ENCODE data around the gene SYNGR2.

The SYNGR2 gene

DNA sequence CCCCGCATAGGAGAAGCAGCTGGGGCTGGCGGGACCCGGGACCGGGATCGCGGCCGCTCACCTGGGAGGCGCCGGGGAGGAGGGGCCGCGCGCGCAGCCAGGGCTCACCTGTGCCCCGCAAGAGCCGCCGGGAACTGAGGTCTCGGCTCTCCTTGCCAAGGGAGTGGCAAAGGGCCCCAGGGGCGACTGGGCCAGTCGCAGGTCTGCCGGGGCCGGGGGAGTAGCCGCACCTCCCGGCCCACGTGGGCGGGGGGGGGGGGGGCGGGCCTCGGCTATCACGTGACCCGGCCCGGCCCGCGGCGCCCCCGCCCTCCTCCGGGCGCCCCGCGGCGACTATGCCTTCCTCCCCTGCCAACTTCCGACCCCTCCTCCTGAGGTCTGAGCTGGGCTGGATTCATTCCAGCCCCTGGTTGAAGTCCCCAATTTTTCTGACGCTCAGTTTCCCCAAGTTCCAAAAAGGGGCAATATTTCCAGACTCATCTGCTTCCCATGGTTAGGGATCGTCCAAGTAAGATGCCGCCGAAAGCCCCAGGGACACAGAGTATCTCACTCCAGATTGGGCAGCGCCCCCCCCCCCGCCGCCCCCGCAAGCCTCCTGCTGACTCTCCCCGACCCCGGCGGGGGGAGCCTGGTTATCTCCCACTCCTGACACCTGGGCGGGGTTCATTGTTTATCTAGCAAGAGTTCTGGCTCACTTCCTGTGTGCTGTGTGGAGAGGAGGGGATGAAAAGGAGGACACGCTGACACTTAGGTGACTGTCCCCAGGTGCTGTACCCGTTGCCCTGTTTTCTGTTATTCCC is 39.6 kb upstream of the SYNGR2 start, which contains the start of gene TMC6:
Gene TMC6, minus strand, starts transcription at position 205 of the 800 bp plus-strand sequence. CDS start 1,923 bp downstream, outside the sequence.
- peak; percentile 85 for DNase-seq (ENCODE audit: low read depth)
- TF ChIP-seq MAX (IDR thresholded peaks at IDR 0.05; ENCODE audit: low read depth, low read length): peak; percentile 74; the same call in 1 of the 2 replicates
- TF ChIP-seq MYC (IDR thresholded peaks at IDR 0.05; ENCODE audit: low read depth, low read length): peak; percentile 43; the same call in 1 of the 2 replicates
- TF ChIP-seq, protein P1, sequence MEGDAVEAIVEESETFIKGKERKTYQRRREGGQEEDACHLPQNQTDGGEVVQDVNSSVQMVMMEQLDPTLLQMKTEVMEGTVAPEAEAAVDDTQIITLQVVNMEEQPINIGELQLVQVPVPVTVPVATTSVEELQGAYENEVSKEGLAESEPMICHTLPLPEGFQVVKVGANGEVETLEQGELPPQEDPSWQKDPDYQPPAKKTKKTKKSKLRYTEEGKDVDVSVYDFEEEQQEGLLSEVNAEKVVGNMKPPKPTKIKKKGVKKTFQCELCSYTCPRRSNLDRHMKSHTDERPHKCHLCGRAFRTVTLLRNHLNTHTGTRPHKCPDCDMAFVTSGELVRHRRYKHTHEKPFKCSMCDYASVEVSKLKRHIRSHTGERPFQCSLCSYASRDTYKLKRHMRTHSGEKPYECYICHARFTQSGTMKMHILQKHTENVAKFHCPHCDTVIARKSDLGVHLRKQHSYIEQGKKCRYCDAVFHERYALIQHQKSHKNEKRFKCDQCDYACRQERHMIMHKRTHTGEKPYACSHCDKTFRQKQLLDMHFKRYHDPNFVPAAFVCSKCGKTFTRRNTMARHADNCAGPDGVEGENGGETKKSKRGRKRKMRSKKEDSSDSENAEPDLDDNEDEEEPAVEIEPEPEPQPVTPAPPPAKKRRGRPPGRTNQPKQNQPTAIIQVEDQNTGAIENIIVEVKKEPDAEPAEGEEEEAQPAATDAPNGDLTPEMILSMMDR (IDR thresholded peaks at IDR 0.05; ENCODE audit: low read depth, low read length): no peak
- H3K4me3 ChIP-seq (ENCODE audit: low read depth, low read length): peak within 1 kb of the TSS; percentile 70

DNA sequence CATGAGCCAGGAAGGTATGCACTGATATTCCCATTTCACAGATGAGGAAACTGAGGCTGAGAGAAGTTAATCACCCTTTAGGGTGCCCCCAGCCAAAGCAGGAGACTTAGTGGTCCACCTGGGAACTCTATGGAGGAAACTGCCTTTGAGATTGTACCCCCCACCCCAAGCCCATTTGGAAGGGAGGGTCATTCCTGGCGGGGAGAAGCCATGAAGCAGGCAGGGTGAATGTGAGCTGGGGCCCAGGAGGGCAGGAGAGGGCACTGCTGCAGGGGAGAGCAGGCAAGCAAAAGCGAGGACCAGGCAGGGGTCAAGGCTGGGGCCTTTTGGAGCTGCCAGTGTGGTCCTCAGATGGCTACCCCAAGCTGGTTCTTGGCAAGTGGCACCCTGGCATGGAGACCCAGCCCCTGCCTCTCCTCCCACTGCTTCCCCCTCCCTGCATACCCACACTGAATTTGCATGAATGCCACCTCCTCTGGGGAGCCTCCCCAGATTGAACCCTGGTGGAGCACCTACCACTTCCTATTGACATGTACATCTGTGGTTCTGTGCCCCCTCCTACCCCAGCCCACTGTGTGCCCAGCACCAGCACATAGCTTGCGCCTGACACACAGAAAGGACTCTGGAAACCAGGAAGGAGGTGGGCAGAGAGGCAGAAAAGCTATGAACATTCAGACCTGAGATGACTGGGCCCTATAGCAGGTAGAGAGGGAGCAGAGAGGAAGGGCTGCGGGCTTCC is 38.9 kb upstream of the SYNGR2 start:
- peak overlapping the region; percentile 48 for H3K4me3 ChIP-seq (ENCODE audit: low read depth, low read length)
- peak; percentile 33 for DNase-seq (ENCODE audit: low read depth)
- TF ChIP-seq MAX (IDR thresholded peaks at IDR 0.05; ENCODE audit: low read depth, low read length) (no peak), MYC (IDR thresholded peaks at IDR 0.05; ENCODE audit: low read depth, low read length) (no peak), POLR2A (IDR thresholded peaks at IDR 0.05; ENCODE audit: extremely low read depth, insufficient read length) (no peak)
- TF ChIP-seq, protein P1 (IDR thresholded peaks at IDR 0.05; ENCODE audit: low read depth, low read length): no peak

- no peak overlapping the region for H3K4me3 ChIP-seq (ENCODE audit: low read depth, low read length)
- TF ChIP-seq MYC (IDR thresholded peaks at IDR 0.05; ENCODE audit: low read depth, low read length): no peak
- TF ChIP-seq, protein P1 (IDR thresholded peaks at IDR 0.05; ENCODE audit: low read depth, low read length): no peak
- TF ChIP-seq POLR2A (IDR thresholded peaks at IDR 0.05; ENCODE audit: extremely low read depth, insufficient read length): no peak
- no peak for TF ChIP-seq MAX (IDR thresholded peaks at IDR 0.05; ENCODE audit: low read depth, low read length)
- DNase-seq (ENCODE audit: low read depth): no peak
These were observed 38.3 kb upstream of the SYNGR2 start for GRCh38 chr17:78130090-78130436.

DNA sequence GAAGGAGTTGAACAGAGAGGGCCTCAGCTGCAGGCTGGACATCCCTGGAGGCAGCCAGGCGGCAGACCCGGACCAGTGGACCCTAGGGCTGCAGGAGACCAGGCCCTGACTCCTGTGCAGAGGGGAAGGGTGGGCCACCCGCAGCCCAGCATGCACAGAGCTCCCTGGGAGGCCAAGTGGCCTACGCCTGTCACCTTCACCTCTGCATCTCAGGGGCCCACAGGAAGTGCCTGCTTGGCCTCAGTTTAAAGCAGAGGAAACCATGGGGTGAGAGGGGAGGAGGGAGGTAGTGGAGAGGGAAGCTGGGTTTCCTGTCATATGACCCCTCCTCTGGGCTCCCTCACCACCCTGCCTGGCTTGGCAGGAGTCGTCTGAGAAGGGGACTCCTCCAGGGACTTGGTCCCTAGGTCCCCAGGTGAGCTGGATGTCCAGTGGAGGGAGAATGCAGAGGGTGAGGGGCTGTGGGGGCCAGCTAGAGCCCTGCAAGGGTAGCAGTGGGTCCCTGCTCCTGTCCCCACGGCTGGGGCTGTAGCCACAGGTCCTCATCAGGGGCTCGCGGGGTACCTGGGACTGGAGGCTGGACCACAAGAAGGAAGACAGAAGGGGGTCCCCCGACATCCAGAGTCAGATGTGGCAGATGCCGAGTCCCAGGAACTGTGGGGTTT is 37.8 kb upstream of the SYNGR2 start, which contains the start of gene TMC8:
Gene TMC8, plus strand, starts transcription at position 335 of the 665 bp plus-strand sequence. CDS start 818 bp downstream, outside the sequence.
- peak; percentile 92 for DNase-seq (ENCODE audit: low read depth)
- H3K4me3 ChIP-seq (ENCODE audit: low read depth, low read length): no peak within 1 kb of the TSS
- TF ChIP-seq MYC (IDR thresholded peaks at IDR 0.05; ENCODE audit: low read depth, low read length) (peak; percentile 16; the same call in 1 of the 2 replicates), MAX (IDR thresholded peaks at IDR 0.05; ENCODE audit: low read depth, low read length) (peak; percentile 49; the same call in 1 of the 2 replicates), POLR2A (IDR thresholded peaks at IDR 0.05; ENCODE audit: extremely low read depth, insufficient read length) (no peak)
- TF ChIP-seq, protein P1 (IDR thresholded peaks at IDR 0.05; ENCODE audit: low read depth, low read length): no peak

Measured in NB4 (cell line).